Measurements from ENCODE around the gene ZNF558.

Gene ZNF558

GRCh38 chr19:8832132-8833021, at the start of gene ZNF558, which contains the start of gene MBD3L1:
Gene ZNF558 (minus strand): TSS chr19:8832304. CDS start chr19:8822659, 9,645 bp downstream.
Gene MBD3L1 (plus strand): TSS chr19:8832377. CDS start chr19:8842679, 10,302 bp downstream.
- DNase-seq, result peak; percentile 97

GRCh38 chr19:8881512-8881911, 49.4 kb upstream of the ZNF558 start:
- DNase-seq, result no peak

- DNase-seq, result no peak
Observed at GRCh38 chr19:8880868-8881488, 48.9 kb upstream of the ZNF558 start.

- no peak for DNase-seq
Observed at GRCh38 chr19:8877854-8878705, 46.0 kb upstream of the ZNF558 start.

GRCh38 chr19:8866344-8866743, 34.2 kb upstream of the ZNF558 start:
- no peak for DNase-seq

- DNase-seq, result no peak
Observed at GRCh38 chr19:8858260-8858659, 26.2 kb upstream of the ZNF558 start.

- no peak for DNase-seq
Observed at GRCh38 chr19:8850488-8850887, 18.4 kb upstream of the ZNF558 start.

- DNase-seq, result no peak
Observed at GRCh38 chr19:8849232-8849631, 17.1 kb upstream of the ZNF558 start.

GRCh38 chr19:8846819-8847218, 14.7 kb upstream of the ZNF558 start:
- no peak for DNase-seq

- DNase-seq, result no peak
Observed at GRCh38 chr19:8840708-8841107, 8.6 kb upstream of the ZNF558 start.

- DNase-seq, result no peak
Observed at GRCh38 chr19:8835877-8836276, 3.8 kb upstream of the ZNF558 start.

- DNase-seq, result no peak
Observed at GRCh38 chr19:8835446-8835845, 3.3 kb upstream of the ZNF558 start.

- no peak for DNase-seq
Observed at GRCh38 chr19:8831832-8832131, 322 bp downstream of the ZNF558 start.

GRCh38 chr19:8831373-8831772, 731 bp downstream of the ZNF558 start:
- DNase-seq, result no peak

- no peak for DNase-seq
Observed at GRCh38 chr19:8827277-8827676, 4.8 kb downstream of the ZNF558 start.

GRCh38 chr19:8826371-8826770, 5.7 kb downstream of the ZNF558 start:
- peak; percentile 14 for DNase-seq

- DNase-seq, result no peak
Observed at GRCh38 chr19:8821748-8822241, 10.3 kb downstream of the ZNF558 start.

GRCh38 chr19:8820234-8820633, 11.9 kb downstream of the ZNF558 start:
- DNase-seq, result no peak

GRCh38 chr19:8815780-8816179, 16.3 kb downstream of the ZNF558 start:
- no peak for DNase-seq

GRCh38 chr19:8814176-8814575, 17.9 kb downstream of the ZNF558 start:
- DNase-seq, result no peak

- no peak for DNase-seq
Observed at GRCh38 chr19:8811315-8812172, 20.6 kb downstream of the ZNF558 start.

GRCh38 chr19:8806661-8807060, 25.4 kb downstream of the ZNF558 start:
- DNase-seq, result no peak
